ENCODE measurements around the gene APOA4.

APOA4 gene

GRCh38 chr11:116798368-116798767, 24.7 kb downstream of the APOA4 start:
- no peak for DNase-seq

DNA sequence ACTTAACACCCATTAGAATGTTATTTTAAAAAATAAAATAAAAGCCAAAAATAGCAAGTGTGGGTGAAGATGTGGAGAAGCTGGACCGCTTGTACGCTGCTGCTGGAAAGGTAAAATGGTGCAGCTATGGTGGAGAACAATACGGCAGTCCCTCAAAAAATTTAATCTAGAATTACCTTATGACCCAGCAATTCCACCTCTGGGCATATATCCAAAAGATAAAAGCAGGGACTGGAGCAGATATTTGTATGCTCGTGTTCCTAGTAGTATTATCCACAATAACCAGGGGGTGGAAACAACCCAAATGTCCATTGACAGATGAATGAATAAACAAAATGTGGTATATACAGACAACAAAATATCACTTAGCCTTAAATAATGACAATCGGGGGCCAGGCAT, 25.3 kb downstream of the APOA4 start:
- DNase-seq, result no peak

- DNase-seq, result no peak
Measured at GRCh38 chr11:116796548-116796947, 26.6 kb downstream of the APOA4 start.

DNA sequence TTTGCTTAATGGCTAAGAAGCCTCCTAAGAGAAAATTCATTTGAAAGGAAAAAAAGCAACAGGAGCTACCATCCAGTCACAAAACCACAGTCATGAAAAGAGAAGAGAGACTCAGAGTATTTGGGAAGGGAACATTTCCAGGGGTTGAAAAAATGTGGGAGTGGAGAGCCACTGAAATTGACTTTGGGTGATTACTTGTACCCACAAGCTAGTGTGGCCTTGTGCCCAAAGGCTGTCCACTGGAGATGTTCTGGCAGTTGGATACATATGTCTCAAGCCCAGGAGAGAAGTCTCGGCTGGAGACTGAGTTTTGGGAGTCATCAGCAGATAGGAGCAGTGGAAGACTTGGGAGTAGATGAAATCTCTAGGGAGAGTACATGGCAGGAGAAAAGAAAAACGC, 28.3 kb downstream of the APOA4 start:
- DNase-seq, result no peak

GRCh38 chr11:116793772-116794097, 29.4 kb downstream of the APOA4 start:
- no peak for DNase-seq

DNA sequence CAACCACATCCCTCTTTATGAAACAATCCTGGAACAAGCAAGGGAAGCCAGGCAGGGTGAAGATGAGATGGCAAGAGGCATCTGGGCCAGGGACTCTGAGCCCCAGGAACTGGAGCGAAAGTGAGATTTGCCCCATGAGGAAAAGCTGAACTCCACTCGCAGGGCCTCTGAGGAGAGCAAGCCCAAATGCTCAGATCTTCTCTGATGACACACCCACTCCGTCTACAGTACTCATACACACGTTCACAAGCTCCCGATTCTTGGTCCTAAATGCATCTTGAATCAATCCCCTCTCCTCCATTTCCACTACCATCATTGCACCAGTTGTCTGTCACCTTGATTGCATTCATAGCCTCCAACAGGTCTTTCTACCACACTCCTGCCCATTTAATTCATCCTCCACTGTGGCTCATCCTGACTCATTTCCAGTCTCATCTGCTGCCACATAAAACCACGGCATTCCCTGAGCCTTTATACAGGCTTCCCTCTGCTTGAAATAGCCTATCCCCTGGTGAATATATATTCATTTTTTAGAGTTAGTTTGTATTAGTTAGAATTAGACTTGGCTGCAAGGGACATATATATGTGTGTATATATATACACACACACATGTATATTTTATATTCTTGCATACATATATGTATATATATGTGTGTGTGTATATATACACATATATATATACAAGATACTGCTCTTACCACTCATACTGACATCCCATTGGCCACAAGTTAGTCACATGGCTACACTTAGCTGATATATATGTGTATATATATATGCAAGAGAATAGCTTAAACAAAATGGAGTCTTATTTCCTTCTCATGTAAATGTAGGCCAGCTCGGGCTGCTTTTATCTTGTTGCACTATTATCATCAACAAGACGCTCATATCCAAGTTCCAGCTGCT, 30.0 kb downstream of the APOA4 start:
- DNase-seq, result no peak

DNA sequence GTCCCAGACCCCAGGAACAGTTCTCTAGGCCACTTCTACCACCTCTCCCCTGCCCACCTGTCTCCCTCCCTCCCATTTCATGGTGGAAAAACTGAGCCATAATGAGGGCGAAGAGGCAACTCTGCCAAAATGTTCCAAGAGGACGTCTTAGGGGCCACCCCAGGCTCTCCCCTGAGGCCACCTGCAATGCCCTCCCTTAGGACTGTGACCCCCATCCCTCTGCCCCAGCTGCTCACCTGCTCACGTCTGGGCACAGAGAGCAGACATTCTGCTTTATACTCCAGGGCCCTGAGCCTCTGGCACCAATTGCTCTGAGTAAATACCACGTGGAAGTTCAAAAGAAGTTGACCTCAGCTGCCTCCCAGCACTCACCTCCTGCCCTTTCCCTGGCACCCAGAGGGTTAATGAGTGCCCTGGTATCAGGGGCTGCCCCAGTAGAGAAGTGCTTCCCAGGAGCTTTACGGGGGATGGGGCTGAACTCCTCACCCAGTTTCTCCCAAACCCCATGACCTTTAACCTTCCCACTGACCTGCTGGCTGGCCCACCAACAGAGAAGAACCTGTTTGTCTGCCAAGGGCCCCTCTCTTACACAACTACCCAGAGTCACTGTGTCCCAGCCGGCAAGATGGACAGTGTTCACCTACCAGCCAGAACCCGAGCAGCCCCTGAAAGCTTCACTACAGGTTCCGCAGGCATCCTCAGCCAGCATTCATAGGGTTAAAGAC, 30.8 kb downstream of the APOA4 start:
- no peak for DNase-seq

- DNase-seq, result no peak
Measured at GRCh38 chr11:116791813-116792143, 31.3 kb downstream of the APOA4 start, which contains the start of gene APOA5. Gene APOA5 (minus strand): TSS chr11:116791879. CDS start chr11:116791860, 19 bp downstream.

- DNase-seq, result peak; percentile 3
Measured at GRCh38 chr11:116791002-116791812, 31.9 kb downstream of the APOA4 start.

- DNase-seq, result no peak
Measured at GRCh38 chr11:116790167-116791001, 32.7 kb downstream of the APOA4 start.

DNA sequence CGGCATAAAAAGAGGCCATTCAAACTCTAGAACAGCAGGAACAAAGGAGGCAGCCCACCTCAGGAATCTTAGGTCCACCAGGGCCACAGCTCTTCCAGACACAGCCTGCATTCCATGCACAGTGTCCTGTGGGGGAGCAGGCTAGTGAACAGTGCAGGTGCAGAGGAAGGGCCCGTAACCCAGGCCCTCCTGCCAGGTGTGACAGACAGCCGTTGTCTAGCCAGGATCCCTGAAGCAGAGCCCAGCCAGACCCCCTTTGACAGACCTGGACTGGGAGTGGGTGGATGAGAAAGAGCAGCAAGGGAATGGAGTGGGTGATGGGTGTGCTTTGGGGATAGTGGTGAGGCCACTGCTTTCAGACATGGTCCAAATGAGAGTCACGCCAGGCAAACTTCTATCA, 34.1 kb downstream of the APOA4 start:
- no peak for DNase-seq

GRCh38 chr11:116788534-116788933, 34.6 kb downstream of the APOA4 start:
- no peak for DNase-seq

DNA sequence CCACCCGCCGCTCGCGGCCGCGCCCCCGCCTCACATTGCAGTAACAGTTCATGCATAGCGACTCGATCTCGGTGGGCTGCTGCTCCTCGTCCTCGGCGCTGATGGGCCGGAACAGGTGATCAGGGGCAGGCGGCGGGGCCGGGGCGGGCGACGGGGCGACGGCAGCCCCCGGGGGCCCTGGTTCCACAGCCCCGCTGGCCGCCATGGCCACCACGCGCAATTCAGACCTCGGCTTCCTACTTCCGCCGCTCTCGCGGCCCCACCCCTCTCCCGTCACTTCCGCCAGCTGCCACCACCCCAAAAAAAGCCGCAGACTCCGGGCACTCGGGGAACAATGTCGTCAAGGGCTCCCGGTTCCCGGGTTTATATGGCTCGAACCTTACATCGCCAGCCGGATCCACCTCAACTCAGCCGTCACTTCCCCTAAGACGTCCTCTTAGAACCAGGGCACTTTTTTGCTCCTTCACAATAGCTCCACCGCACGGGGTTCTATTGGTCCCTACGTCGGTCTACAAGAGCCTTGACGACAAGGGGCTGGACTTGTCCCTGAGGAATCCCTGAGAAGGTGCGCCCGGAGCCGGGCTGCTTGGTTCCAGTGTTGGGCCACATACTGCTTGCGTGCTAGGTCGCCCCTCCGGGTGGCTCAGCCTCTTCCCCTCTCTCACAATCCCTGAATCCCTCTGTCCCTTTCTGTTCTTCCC, 35.2 kb downstream of the APOA4 start, which contains the start of gene ZPR1:
TSS of gene ZPR1 (minus strand) at position 238 of the 701 bp plus-strand sequence. CDS start at position 205, 33 bp downstream.
- DNase-seq, result peak; percentile 20

DNA sequence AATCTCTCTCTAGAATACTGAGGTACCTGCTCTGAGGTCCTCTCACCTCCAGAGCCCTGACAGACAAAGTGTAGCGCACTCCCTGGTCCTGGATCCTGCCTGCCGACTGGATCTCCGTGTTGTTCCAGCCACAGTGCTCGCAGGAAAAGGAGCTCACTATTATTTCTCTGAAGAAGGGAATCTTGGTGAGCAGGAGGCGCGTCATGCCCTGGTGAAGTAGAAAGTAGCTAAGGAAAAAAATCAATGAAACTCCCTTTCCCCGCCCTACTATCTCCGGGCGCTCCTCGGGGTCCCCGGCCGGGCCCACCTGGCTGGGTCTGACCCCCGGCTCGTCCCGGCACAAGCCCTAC, 35.7 kb downstream of the APOA4 start:
- no peak for DNase-seq

- DNase-seq, result no peak
Measured at GRCh38 chr11:116786966-116787365, 36.1 kb downstream of the APOA4 start.

DNA sequence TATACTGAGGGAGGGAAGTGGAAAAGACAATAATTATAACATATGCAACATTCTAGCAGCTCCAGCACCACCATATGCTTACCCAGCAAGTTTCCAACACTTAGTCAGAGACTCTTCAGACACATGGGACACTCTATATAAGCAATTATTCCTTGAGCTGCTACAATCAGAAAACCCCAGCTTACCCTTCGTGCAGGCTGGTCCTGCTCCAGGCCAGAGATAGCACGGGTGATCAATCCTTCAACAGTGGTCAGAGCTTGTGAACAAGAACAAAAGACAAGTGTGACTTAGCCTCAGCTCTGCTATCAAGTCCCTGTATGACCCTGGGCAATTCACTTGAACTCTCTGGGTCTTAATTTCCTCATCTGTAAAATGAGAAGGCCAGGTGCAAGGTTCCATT, 36.8 kb downstream of the APOA4 start:
- DNase-seq, result no peak

- no peak for DNase-seq
Measured at GRCh38 chr11:116782728-116783127, 40.4 kb downstream of the APOA4 start.

- no peak for DNase-seq
Measured at GRCh38 chr11:116778556-116778955, 44.5 kb downstream of the APOA4 start.

DNA sequence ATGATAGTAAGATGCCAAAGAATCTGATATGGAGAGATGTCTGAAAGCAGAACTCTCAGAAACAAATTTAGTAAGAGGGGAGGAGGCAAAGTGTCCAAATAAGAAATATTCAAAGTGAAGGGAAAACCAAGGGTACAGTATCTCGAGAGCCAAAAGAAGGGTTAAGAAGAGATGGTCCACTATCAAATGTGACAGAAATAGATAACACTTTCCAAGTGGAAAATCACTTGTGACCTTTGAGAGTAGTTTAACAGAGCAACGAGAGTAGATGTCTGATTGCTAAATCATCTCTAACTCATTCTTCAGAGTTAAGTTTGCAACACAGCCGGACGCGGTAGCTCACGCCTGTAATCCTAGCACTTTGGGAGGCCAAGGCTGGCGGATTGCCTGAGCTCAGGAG, 46.0 kb downstream of the APOA4 start:
- DNase-seq, result no peak

DNA sequence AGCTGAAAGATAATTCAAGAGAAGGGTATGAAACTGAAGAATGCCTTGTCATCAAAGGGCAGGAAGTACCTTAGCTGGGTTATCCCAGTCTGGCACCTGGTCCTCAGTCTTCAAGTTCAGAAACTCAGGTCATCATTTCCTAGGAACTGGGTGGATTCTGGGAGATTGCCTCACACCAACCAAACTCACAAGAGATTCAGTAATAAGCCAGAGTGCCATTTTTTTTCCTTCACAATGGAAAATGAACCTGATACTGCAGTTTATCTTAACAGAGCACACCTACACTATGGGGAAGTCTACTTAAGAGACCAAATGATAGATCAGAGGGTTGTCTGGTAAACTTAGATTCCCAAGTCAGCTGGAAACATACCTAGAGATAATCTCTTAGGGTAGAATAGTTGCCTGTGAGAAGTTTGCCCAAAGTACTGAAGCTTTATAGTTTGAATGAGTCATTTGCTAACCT, 46.6 kb downstream of the APOA4 start:
- no peak for DNase-seq

DNA sequence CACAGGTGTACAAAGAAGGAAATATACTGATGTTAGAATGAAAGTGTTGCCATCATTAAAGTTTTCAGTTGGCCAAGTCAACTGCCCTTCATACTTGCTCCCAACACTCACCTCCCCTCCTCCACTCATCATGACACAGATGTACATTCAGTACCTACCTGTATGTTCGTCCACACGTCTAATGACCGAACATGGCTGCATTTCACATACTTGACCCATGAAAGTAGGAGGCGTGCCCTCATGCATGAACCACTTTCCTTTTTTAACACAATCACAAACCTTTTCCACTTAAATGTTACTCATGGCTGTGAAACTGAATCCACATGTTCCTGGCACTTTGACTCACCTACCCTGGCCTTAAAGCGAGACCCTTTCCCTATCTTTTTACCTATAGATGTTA, 47.1 kb downstream of the APOA4 start:
- no peak for DNase-seq

GRCh38 chr11:116774661-116775060, 48.4 kb downstream of the APOA4 start:
- DNase-seq, result no peak
